ENCODE results near the gene RIPOR3.

- TF ChIP-seq EP300 (IDR thresholded peaks at IDR 0.05; ENCODE audit: borderline replicate concordance in 1 of 2, low read depth in 1 of 2, low read length in 1 of 2) (no peak), CTCF (IDR thresholded peaks at IDR 0.05) (no peak), ZBTB33 (IDR thresholded peaks at IDR 0.05; ENCODE audit: borderline replicate concordance, low read depth) (no peak), YY1 (IDR thresholded peaks at IDR 0.05; ENCODE audit: low read depth) (no peak), FOXM1 (IDR thresholded peaks at IDR 0.05; ENCODE audit: low read depth) (no peak), RAD21 (IDR thresholded peaks at IDR 0.05; ENCODE audit: low read length) (no peak), SMC3 (IDR thresholded peaks at IDR 0.05; ENCODE audit: low read depth, low read length) (no peak), MAX (IDR thresholded peaks at IDR 0.05; ENCODE audit: low read depth) (no peak), GABPA (IDR thresholded peaks at IDR 0.05; ENCODE audit: low read depth) (no peak)
Measured at GRCh38 chr20:50538276-50538675, 153.1 kb downstream of the RIPOR3 start.

Measured in SK-N-SH (cell line).